ENCODE data around the gene SHMT2. TPM values are rescaled to one million over a fixed set of nuclear protein-coding genes. Genes with fewer than 3 reads are reported as not detected.

SHMT2 gene
- total and polyA plus RNA-seq, 9 of the 15 experiments (the other 6 are each of a cell fraction or from before 2014, with no cell fraction given) = 46.1 to 319 (median 115) TPM

GRCh38 chr12:57229634-57230380, at the start of gene SHMT2 (continued):
- TF ChIP-seq HMGXB4 (CRISPR knock-in tag; IDR thresholded peaks at IDR 0.05) (0 out of 2 replicates have a peak, but pooled peaks have one; percentile 65), ZNF347 (CRISPR knock-in tag; IDR thresholded peaks at IDR 0.05; ENCODE audit: low read depth) (no peak), FOXJ2 (tag; IDR thresholded peaks at IDR 0.05) (no peak), HDAC8 (tag; IDR thresholded peaks at IDR 0.05) (no peak), BCOR (IDR thresholded peaks at IDR 0.05) (no peak), ZKSCAN1 (IDR thresholded peaks at IDR 0.05; ENCODE audit: low read depth, low read length) (no peak), NEUROD1 (IDR thresholded peaks at IDR 0.05; ENCODE audit: borderline replicate concordance, low read depth, low read length, partially characterized antibody) (no peak), SMARCA4 (IDR thresholded peaks at IDR 0.05) (no peak; the same call in 1 of the 2 replicates), SMARCC2 (IDR thresholded peaks at IDR 0.05; ENCODE audit: low read depth) (no peak), TAL1 (IDR thresholded peaks at IDR 0.05) (no peak), SIN3B (IDR thresholded peaks at IDR 0.05; ENCODE audit: low read depth) (no peak), LARP7 (IDR thresholded peaks at IDR 0.05) (no peak), GATAD2A (IDR thresholded peaks at IDR 0.05) (no peak), GABPB2 (CRISPR knock-in tag; conservative IDR thresholded peaks at IDR 0.05) (no peak), NFIX (CRISPR knock-in tag; IDR thresholded peaks at IDR 0.05; ENCODE audit: low read depth) (no peak), STAT5B (CRISPR knock-in tag; IDR thresholded peaks at IDR 0.05) (no peak), ZNF695 (CRISPR knock-in tag; IDR thresholded peaks at IDR 0.05) (no peak), HOMEZ (CRISPR knock-in tag; IDR thresholded peaks at IDR 0.05) (no peak), ZKSCAN3 (CRISPR knock-in tag; IDR thresholded peaks at IDR 0.05) (no peak), HBP1 (CRISPR knock-in tag; IDR thresholded peaks at IDR 0.05) (no peak), CBX3 (IDR thresholded peaks at IDR 0.05; ENCODE audit: borderline replicate concordance in 1 of 2, low read length in 2 of 2) (0 out of 3 replicates have a peak, but pooled peaks of 1 of the 2 experiments have one; percentile 35), MTF1 (CRISPR knock-in tag; IDR thresholded peaks at IDR 0.05; ENCODE audit: borderline replicate concordance) (no peak), CTCF (IDR thresholded peaks at IDR 0.05 in 2 of 3, conservative IDR thresholded peaks at IDR 0.05 in 1 of 3; ENCODE audit: insufficient read depth in 2 of 3, low read depth in 1 of 3, low read length in 3 of 3) (no peak), ZNF232 (CRISPR knock-in tag; IDR thresholded peaks at IDR 0.05) (no peak; the same call in 1 of the 2 replicates), PML (IDR thresholded peaks at IDR 0.05; ENCODE audit: low read length) (peak; percentile 21; the same call in 1 of the 2 replicates)

Measured in K562 (cell line).